GM23338 (cell line): Measurements from ENCODE around the gene SHLD2. TPM values are rescaled to one million over a fixed set of nuclear protein-coding genes. Genes with fewer than 3 reads are reported as not detected.
"Not testable (repeated sequence)": the region's sequence is repeated elsewhere in the genome, so short reads cannot be mapped to it uniquely, and the experiment has no call there.

Experiments
- ATAC-seq: fragments of 200-7000 bp; cut with Tn5 transposase; 3 replicates; pipeline ENCODE4 v1.9.1; 2020
- DNase-seq: peaks from one replicate; pipeline ENCODE4 v3.0.0-alpha.2; 2015; ENCODE audit warnings: low spot score
- H2AFZ ChIP-seq: fragments of 200-600 bp; sonication (generic); 2 replicates; pipeline ENCODE4 v1.8.0; 2016; ENCODE audit warnings: antibody characterized with exemption, mild to moderate bottlenecking, moderate library complexity
- H3F3A ChIP-seq: fragments of 200-600 bp; sonication (generic); replicated peaks from 2 replicates; pipeline ENCODE4 v1.8.0; 2017; ENCODE audit warnings: antibody characterized with exemption, mixed run types, low read depth
- H3K27ac ChIP-seq: fragments of 200-600 bp; sonication (generic); 2 replicates; pipeline ENCODE4 v1.6.1; 2016; ENCODE audit warnings: low read depth
- H3K27me3 ChIP-seq: fragments of 200-600 bp; sonication (generic); 2 replicates; pipeline ENCODE4 v1.8.0; 2016; ENCODE audit warnings: mild to moderate bottlenecking, mixed run types, moderate library complexity; ENCODE audit not compliant: insufficient read depth
- H3K36me3 ChIP-seq: fragments of 200-600 bp; sonication (generic); 2 replicates; pipeline ENCODE4 v1.8.0; 2016; ENCODE audit warnings: mild to moderate bottlenecking; ENCODE audit not compliant: insufficient read depth
- H3K4me1 ChIP-seq: fragments of 200-600 bp; sonication (generic); 2 replicates; pipeline ENCODE4 v1.8.0; 2016; ENCODE audit warnings: mild to moderate bottlenecking, moderate library complexity; ENCODE audit not compliant: insufficient read depth
- H3K4me2 ChIP-seq: fragments of 200-600 bp; sonication (generic); 2 replicates; pipeline ENCODE4 v1.7.1; 2017; ENCODE audit warnings: mixed run types
- H3K4me3 ChIP-seq: fragments of 200-600 bp; sonication (generic); 2 replicates; pipeline ENCODE4 v1.6.1; 2016; ENCODE audit warnings: mixed run types
- H3K79me2 ChIP-seq: fragments of 200-600 bp; sonication (generic); replicated peaks from 2 replicates; pipeline ENCODE4 v1.8.0; 2017; ENCODE audit warnings: mild to moderate bottlenecking; ENCODE audit not compliant: insufficient read depth
- H3K9me2 ChIP-seq: fragments of 200-600 bp; sonication (generic); 2 replicates; pipeline ENCODE4 v1.8.0; 2017; ENCODE audit not compliant: insufficient read depth
- H4K20me1 ChIP-seq: fragments of 200-600 bp; sonication (generic); replicated peaks from 2 replicates; pipeline ENCODE4 v1.8.0; 2017; ENCODE audit warnings: mild to moderate bottlenecking; ENCODE audit not compliant: insufficient read depth
- H3K27ac Mint-ChIP-seq: 2 replicates; pipeline ENCODE4 v1.8.0; 2020; ENCODE audit warnings: inconsistent platforms, mild to moderate bottlenecking, moderate library complexity, mixed read lengths
- H3K27me3 Mint-ChIP-seq: 3 replicates; pipeline ENCODE4 v1.8.0; 2022; ENCODE audit warnings: low read depth, mild to moderate bottlenecking, moderate library complexity, mixed read lengths, inconsistent platforms; ENCODE audit not compliant: insufficient read depth, poor library complexity
- H3K36me3 Mint-ChIP-seq: 3 replicates; pipeline ENCODE4 v1.8.0; 2021; ENCODE audit warnings: low read depth, mild to moderate bottlenecking, inconsistent platforms, moderate library complexity, mixed read lengths
- H3K4me1 Mint-ChIP-seq: 3 replicates; pipeline ENCODE4 v1.8.0; 2020; ENCODE audit warnings: mild to moderate bottlenecking, inconsistent platforms, mixed read lengths
- H3K4me3 Mint-ChIP-seq: 3 replicates; pipeline ENCODE4 v1.8.0; 2021; ENCODE audit warnings: moderate library complexity, mild to moderate bottlenecking, inconsistent platforms, mixed read lengths
- H3K9me3 Mint-ChIP-seq: 3 replicates; pipeline ENCODE4 v1.8.0; 2020; ENCODE audit warnings: moderate library complexity, mild to moderate bottlenecking, inconsistent platforms, mixed read lengths
- CREB1 ChIP-seq: fragments of 250-450 bp; sonication (Bioruptor Pico); IDR thresholded peaks from 2 replicates; pipeline ENCODE4 v1.5.0; 2020; ENCODE audit warnings: low read depth, mild to moderate bottlenecking, moderate library complexity
- CTCF ChIP-seq, 2 experiments: fragments of 200-600 bp in 1 of 2; sonication (generic) in 1 of 2; conservative IDR thresholded peaks; 2 replicates each; pipeline versions ENCODE4 v1.5.1 to v1.6.1; 2016 to 2017; ENCODE audit warnings: antibody characterized with exemption in 2 of 2, low read depth in 2 of 2, mild to moderate bottlenecking in 2 of 2, moderate library complexity in 1 of 2
- ETS1 ChIP-seq: IDR thresholded peaks from 2 replicates; pipeline ENCODE4 v1.6.1; 2016; ENCODE audit warnings: antibody characterized with exemption
- EZH2 ChIP-seq: fragments of 200-600 bp; sonication (generic); IDR thresholded peaks from one replicate; pipeline ENCODE4 v1.8.0; 2017; ENCODE audit warnings: antibody characterized with exemption, mild to moderate bottlenecking, low read depth; ENCODE audit not compliant: unreplicated experiment
- JUNB ChIP-seq: IDR thresholded peaks from one replicate; pipeline ENCODE4 v1.6.1; 2016; ENCODE audit warnings: antibody characterized with exemption; ENCODE audit not compliant: unreplicated experiment
- NANOG ChIP-seq: IDR thresholded peaks from 2 replicates; pipeline ENCODE4 v1.6.1; 2016; ENCODE audit warnings: antibody characterized with exemption, borderline replicate concordance
- POLR2AphosphoS5 ChIP-seq: IDR thresholded peaks from 2 replicates; pipeline ENCODE4 v1.6.1; 2016; ENCODE audit warnings: antibody characterized with exemption, low read depth
- STAT1 ChIP-seq: IDR thresholded peaks from one replicate; pipeline ENCODE4 v1.6.1; 2016; ENCODE audit warnings: antibody characterized with exemption; ENCODE audit not compliant: unreplicated experiment
- ZNF114 ChIP-seq: fragments of 250-450 bp; sonication (Bioruptor Pico); IDR thresholded peaks from 2 replicates; pipeline ENCODE4 v1.5.0; 2020; ENCODE audit warnings: mild to moderate bottlenecking, moderate library complexity
- ZNF331 ChIP-seq: fragments of 250-450 bp; sonication (Bioruptor Pico); IDR thresholded peaks from 2 replicates; pipeline ENCODE4 v1.5.0; 2020; ENCODE audit warnings: low read depth, mild to moderate bottlenecking, moderate library complexity
- polyA plus RNA-seq: library from polyadenylated mRNA; unstranded; fragments of >200 nt; fragmentation: Nextera tagmentation; extraction: Ambion mirVana; gene quantifications from 2 replicates; pipeline ENCODE4 v1.2.1, GENCODE V29; 2016
- total RNA-seq: library from RNA; depleted of rRNA; stranded (reverse); fragments of >200 nt; shearing (Covaris generic); gene quantifications from 2 replicates; pipeline ENCODE4 v1.2.3, GENCODE V29; 2014

SHLD2 gene
- total and polyA plus RNA-seq, 2 experiments from 2014 or later, result 13.9 to 34.2 TPM

DNA sequence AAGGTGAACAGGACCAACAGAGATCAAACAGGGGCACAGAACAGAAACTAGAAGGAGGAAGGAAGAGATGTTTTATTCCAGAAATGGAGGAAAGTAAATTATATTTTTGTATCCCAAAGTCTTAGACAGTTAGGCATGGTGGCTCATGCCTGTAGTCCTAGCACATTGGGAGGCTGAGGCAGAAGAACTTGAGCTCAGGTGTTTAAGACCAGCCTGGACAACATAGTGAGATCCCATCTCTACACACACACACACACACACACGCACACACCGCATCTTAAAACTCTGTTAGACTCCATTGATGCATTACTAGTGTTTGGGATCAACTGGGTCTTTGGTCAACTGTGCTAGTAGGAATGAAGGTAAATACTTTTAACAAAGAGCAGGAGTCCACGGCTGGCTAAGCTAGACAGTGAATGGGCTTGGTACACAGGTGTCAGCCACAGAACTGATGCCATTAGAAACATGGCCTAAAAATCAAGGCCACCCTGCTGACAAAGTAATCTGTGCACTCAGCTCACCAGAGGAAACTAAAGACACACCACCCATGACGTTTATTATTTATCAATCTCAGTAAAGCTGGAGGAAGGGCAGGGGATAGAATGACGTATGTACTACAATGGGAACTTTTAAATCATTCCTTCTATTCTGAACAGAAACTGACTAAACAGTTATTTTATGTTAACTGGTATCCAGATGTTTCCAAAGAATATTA lies 11.3 kb upstream of the SHLD2 start:
- H3K27me3 ChIP-seq, ATAC-seq, DNase-seq, H3K27ac ChIP-seq, H3K27ac Mint-ChIP-seq, H3K4me2 ChIP-seq, H3K4me1 Mint-ChIP-seq, H3K27me3 Mint-ChIP-seq, H3K36me3 ChIP-seq, H3K9me2 ChIP-seq, H3K4me3 Mint-ChIP-seq, H3F3A ChIP-seq, H3K4me1 ChIP-seq, H2AFZ ChIP-seq, H4K20me1 ChIP-seq, H3K4me3 ChIP-seq: not testable (repeated sequence)
- Mint-ChIP-seq H3K36me3 (peaks cover 61% of the 10 kb centered on the region), H3K9me3 (peaks cover 20% of the 10 kb centered on the region)
- peaks cover 72% of the 10 kb centered on the region for H3K79me2 ChIP-seq

DNA sequence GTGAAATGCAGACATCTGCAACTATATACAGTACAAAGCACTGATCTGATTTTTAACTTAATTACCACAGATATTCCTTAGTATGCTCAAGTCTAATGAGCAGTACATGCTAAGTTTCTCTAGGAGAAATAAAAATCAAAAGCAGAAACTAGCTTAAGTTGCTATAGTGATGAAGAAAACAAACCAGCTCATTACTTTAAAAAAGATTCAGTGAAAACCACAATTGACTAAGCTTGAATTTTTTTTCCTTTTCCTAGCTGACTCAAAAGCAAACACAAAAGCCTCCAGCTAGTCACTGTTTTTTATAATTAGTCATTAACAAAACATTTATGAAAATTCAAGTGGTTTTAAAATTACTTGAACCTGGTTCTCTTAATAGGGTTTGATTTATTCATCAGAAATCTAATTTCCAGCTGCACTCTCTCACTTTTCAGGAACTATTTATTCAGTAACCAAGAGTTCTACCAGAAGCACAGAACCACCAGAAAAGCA lies 10.7 kb upstream of the SHLD2 start:
- peaks cover 73% of the 10 kb centered on the region for H3K79me2 ChIP-seq
- not testable (repeated sequence) for H3K27me3 ChIP-seq, H3K4me1 ChIP-seq, H3K27ac Mint-ChIP-seq, H3K4me3 ChIP-seq, H4K20me1 ChIP-seq, H3K27me3 Mint-ChIP-seq, H3K36me3 ChIP-seq, H3F3A ChIP-seq, H3K4me1 Mint-ChIP-seq, H3K4me2 ChIP-seq, H3K9me2 ChIP-seq, H3K27ac ChIP-seq, ATAC-seq, H3K4me3 Mint-ChIP-seq, DNase-seq, H2AFZ ChIP-seq
- Mint-ChIP-seq H3K36me3 (peaks cover 57% of the 10 kb centered on the region), H3K9me3 (peaks cover 16% of the 10 kb centered on the region)

DNA sequence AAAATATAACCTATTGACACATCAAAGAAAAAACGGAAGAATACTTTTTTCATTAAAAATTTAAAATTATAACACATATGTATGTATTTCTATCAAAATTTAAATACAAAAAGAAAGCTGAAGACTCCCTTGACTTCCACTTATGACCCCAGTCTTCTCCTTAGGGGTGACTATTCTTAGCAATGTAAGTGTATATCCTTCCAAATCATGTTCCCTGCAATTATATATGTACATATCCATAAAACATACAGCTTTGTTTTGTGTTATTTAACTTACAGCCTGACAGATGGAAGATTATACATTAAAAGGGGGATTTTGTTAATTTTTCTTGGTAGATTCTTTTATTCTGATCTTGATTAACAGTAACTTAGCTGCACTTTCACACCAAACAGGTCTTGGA lies 9.5 kb upstream of the SHLD2 start:
- Histone ChIP-seq H3K9me2 (no peaks in the 10 kb centered on the region), H2AFZ (no peak overlapping the region), H3K36me3 (no peaks in the 10 kb centered on the region), H4K20me1 (no peaks in the 10 kb centered on the region), H3K79me2 (peaks cover 82% of the 10 kb centered on the region), H3K4me2 (no peak overlapping the region), H3F3A (no peaks in the 10 kb centered on the region), H3K27me3 (no peaks in the 10 kb centered on the region), H3K4me3 (no peak overlapping the region), H3K4me1 (peaks cover 2% of the 10 kb centered on the region; the same call in 1 of the 2 replicates), H3K27ac (no peak overlapping the region)
- ATAC-seq (no peak), DNase-seq (no peak)
- H3K36me3 Mint-ChIP-seq, result peaks cover 50% of the 10 kb centered on the region
- no peak overlapping the region for H3K4me3 Mint-ChIP-seq
- H3K9me3 Mint-ChIP-seq, result peaks cover 6% of the 10 kb centered on the region
- H3K4me1 Mint-ChIP-seq, result peaks cover 6% of the 10 kb centered on the region; the same call in 2 of the 3 replicates
- peaks cover 2% of the 10 kb centered on the region for H3K27me3 Mint-ChIP-seq
- TF ChIP-seq POLR2AphosphoS5, result no peak
- no peak for TF ChIP-seq NANOG
- TF ChIP-seq ZNF114 (CRISPR knock-in tag), result no peak
- no peak for TF ChIP-seq ZNF331 (CRISPR knock-in tag)
- TF ChIP-seq EZH2, result no peak
- H3K27ac Mint-ChIP-seq, result no peak overlapping the region

DNA sequence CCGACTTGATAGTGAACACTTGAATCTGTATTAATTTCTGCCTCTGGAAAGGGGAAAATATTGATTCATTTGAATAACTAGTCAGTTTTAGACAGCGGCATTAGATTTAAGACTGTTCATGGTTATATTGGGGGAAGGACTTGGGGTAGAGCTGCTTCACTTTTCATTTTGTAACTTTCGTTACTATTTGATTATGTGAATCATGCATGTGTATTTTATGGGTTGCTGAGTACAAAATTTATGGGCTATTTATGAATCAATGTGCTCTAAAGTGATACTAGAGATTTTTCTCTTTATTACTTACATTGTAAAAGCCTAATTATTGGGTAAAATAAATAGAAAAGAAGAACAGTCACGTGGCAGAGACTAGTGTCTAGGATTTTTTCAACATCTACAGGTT lies 5.3 kb upstream of the SHLD2 start:
- H3K36me3 Mint-ChIP-seq, result peaks cover 29% of the 10 kb centered on the region
- no peak overlapping the region for H3K4me3 Mint-ChIP-seq
- H3F3A ChIP-seq, result no peaks in the 10 kb centered on the region
- ATAC-seq (no peak), DNase-seq (no peak)
- H3K9me3 Mint-ChIP-seq, result peaks cover 3% of the 10 kb centered on the region; the same call in 1 of the 3 replicates
- no peak overlapping the region for H3K27ac Mint-ChIP-seq
- peaks cover 24% of the 10 kb centered on the region for H3K4me1 Mint-ChIP-seq
- no peak overlapping the region for H3K4me2 ChIP-seq
- H3K4me3 ChIP-seq, result no peak overlapping the region
- H2AFZ ChIP-seq, result no peak overlapping the region
- no peaks in the 10 kb centered on the region for H3K27me3 ChIP-seq
- peaks cover 2% of the 10 kb centered on the region for H3K27me3 Mint-ChIP-seq
- no peaks in the 10 kb centered on the region for H3K36me3 ChIP-seq
- H3K9me2 ChIP-seq, result no peaks in the 10 kb centered on the region
- H3K79me2 ChIP-seq, result peaks cover 88% of the 10 kb centered on the region
- no peaks in the 10 kb centered on the region for H4K20me1 ChIP-seq
- H3K4me1 ChIP-seq, result peaks cover 19% of the 10 kb centered on the region
- no peak overlapping the region for H3K27ac ChIP-seq
- TF ChIP-seq JUNB (no peak), ETS1 (no peak), CREB1 (CRISPR knock-in tag) (no peak), STAT1 (no peak), CTCF (conservative IDR thresholded peaks at IDR 0.05; ENCODE audit: low read depth in 2 of 2) (no peak)
